OCI-LY3 (cell line): ENCODE data around the gene AMBRA1.

Source experiments
- EZH2phosphoT487 ChIP-seq: fragments of 200-600 bp; shearing (Covaris generic); IDR thresholded peaks from 2 replicates; pipeline ENCODE4 v1.6.1; 2018; ENCODE audit warnings: antibody characterized with exemption, mixed run types, low read depth
- TF ChIP-seq, protein P1 (sequence below): fragments of 200-600, 300-600 bp; sonication (generic); IDR thresholded peaks from 2 replicates; pipeline ENCODE4 v1.5.1; 2014; ENCODE audit warnings: antibody characterized with exemption, low read length, low read depth

DNA sequence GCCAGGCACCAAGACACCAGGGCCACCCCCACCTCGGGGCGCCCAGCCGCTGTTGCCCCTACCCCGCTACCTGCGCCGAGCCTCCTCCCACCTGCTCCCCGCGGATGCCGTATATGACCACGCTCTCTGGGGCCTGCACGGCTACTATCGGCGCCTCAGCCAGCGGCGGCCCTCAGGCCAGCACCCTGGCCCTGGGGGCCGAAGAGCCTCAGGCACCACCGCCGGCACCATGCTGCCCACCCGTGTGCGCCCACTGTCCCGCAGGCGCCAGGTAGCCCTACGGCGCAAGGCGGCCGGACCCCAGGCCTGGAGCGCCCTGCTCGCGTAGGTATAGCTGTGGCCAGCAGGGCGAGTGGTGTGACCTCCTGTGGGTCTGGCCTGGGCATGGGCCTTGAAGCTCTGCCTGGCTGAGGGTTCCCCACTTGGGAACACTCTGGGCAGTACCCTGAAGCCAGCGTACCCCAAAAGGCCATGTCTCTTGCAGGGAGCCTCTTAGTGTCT is 227.1 kb downstream of the AMBRA1 start:
- TF ChIP-seq, protein P1, sequence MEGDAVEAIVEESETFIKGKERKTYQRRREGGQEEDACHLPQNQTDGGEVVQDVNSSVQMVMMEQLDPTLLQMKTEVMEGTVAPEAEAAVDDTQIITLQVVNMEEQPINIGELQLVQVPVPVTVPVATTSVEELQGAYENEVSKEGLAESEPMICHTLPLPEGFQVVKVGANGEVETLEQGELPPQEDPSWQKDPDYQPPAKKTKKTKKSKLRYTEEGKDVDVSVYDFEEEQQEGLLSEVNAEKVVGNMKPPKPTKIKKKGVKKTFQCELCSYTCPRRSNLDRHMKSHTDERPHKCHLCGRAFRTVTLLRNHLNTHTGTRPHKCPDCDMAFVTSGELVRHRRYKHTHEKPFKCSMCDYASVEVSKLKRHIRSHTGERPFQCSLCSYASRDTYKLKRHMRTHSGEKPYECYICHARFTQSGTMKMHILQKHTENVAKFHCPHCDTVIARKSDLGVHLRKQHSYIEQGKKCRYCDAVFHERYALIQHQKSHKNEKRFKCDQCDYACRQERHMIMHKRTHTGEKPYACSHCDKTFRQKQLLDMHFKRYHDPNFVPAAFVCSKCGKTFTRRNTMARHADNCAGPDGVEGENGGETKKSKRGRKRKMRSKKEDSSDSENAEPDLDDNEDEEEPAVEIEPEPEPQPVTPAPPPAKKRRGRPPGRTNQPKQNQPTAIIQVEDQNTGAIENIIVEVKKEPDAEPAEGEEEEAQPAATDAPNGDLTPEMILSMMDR, result no peak
- TF ChIP-seq EZH2phosphoT487, result no peak
